HUES48 (cell line): ENCODE measurements around the gene PNMA3.
A peak's percentile ranks its signal among the peaks of the same experiment; 100 is the strongest.
"Not testable (repeated sequence)": the region's sequence is repeated elsewhere in the genome, so short reads cannot be mapped to it uniquely, and the experiment has no call there.

Experiments
- H3K27ac ChIP-seq: one replicate; pipeline ENCODE4 v1.7.0; 2013; ENCODE audit warnings: low read depth, low read length, inconsistent platforms
- H3K27me3 ChIP-seq: 2 replicates; pipeline ENCODE4 v1.6.1; 2013; ENCODE audit warnings: mild to moderate bottlenecking, low read length; ENCODE audit not compliant: control insufficient read depth, insufficient read depth
- H3K36me3 ChIP-seq: 2 replicates; pipeline ENCODE4 v1.6.1; 2013; ENCODE audit warnings: low read length; ENCODE audit not compliant: control insufficient read depth, insufficient read depth
- H3K4me1 ChIP-seq: 2 replicates; pipeline ENCODE4 v1.6.1; 2013; ENCODE audit warnings: mild to moderate bottlenecking, low read length; ENCODE audit not compliant: control insufficient read depth, insufficient read depth
- H3K4me3 ChIP-seq: 2 replicates; pipeline ENCODE4 v1.5.1; 2013; ENCODE audit warnings: mild to moderate bottlenecking, low read depth, low read length
- H3K9ac ChIP-seq: 2 replicates; pipeline ENCODE4 v1.6.1; 2013; ENCODE audit warnings: mild to moderate bottlenecking, low read depth, low read length, moderate library complexity
- H3K9me3 ChIP-seq: 2 replicates; pipeline ENCODE4 v1.6.1; 2013; ENCODE audit warnings: low read length; ENCODE audit not compliant: control insufficient read depth, insufficient read depth

Gene PNMA3, protein sequence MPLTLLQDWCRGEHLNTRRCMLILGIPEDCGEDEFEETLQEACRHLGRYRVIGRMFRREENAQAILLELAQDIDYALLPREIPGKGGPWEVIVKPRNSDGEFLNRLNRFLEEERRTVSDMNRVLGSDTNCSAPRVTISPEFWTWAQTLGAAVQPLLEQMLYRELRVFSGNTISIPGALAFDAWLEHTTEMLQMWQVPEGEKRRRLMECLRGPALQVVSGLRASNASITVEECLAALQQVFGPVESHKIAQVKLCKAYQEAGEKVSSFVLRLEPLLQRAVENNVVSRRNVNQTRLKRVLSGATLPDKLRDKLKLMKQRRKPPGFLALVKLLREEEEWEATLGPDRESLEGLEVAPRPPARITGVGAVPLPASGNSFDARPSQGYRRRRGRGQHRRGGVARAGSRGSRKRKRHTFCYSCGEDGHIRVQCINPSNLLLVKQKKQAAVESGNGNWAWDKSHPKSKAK

GRCh38 chrX:153055871-153056749 lies at the start of gene PNMA3:
PNMA3 (plus strand) TSS chrX:153056470; CDS start chrX:153057056, 586 bp downstream.
- no peak within 1 kb of the TSS for H3K27ac ChIP-seq
- no peak within 1 kb of the TSS for H3K9ac ChIP-seq
- peaks cover 44% of the 10 kb centered on the region for H3K9me3 ChIP-seq
- H3K27me3 ChIP-seq: peaks cover 16% of the 10 kb centered on the region; the same call in 1 of the 2 replicates
- H3K36me3 ChIP-seq: no peaks in the 10 kb centered on the region
- no peaks in the 10 kb centered on the region for H3K4me1 ChIP-seq
- peak within 1 kb of the TSS; percentile 37 for H3K4me3 ChIP-seq

DNA sequence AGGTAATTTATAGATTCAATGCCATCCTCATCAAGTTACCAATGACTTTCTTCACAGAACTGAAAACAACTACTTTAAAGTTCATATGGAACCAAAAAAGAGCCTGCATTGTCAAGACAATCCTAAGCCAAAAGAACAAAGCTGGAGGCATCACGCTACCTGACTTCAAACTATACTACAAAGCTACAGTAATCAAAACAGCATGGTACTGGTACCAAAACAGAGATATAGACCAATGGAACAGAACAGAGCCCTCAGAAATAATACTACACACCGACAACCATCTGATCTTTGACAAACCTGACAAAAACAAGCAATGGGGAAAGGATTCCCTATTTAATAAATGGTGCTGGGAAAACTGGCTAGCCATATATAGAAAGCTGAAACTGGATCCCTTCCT lies 39.1 kb upstream of the PNMA3 start:
- H3K9ac ChIP-seq, H3K4me1 ChIP-seq, H3K4me3 ChIP-seq, H3K27ac ChIP-seq, H3K36me3 ChIP-seq, H3K27me3 ChIP-seq: not testable (repeated sequence)
- H3K9me3 ChIP-seq: peaks cover 44% of the 10 kb centered on the region

GRCh38 chrX:153019166-153019565 lies 37.1 kb upstream of the PNMA3 start:
- H3K9me3 ChIP-seq: peaks cover 40% of the 10 kb centered on the region
- no peaks in the 10 kb centered on the region for H3K4me1 ChIP-seq
- no peaks in the 10 kb centered on the region for H3K36me3 ChIP-seq
- H3K9ac ChIP-seq: no peak overlapping the region
- no peak overlapping the region for H3K27ac ChIP-seq
- H3K27me3 ChIP-seq: no peaks in the 10 kb centered on the region; the same call in 1 of the 2 replicates
- H3K4me3 ChIP-seq: no peak overlapping the region

DNA sequence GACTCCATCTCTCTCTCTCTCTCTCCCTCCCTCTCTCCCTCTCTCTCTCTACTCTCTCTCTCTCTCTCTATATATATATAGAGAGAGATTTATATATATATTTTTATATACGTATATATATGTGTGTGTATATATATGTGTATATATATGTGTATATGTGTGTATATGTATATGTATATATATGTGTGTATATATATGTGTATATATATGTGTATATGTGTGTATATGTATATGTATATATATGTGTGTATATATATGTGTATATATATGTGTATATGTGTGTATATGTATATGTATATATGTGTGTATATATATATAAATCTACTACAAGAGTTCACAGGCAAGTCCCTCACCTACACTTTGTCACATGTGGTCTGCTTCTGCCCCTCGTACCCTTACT lies 29.8 kb upstream of the PNMA3 start:
- H3K27me3 ChIP-seq, H3K27ac ChIP-seq, H3K36me3 ChIP-seq, H3K4me3 ChIP-seq, H3K4me1 ChIP-seq, H3K9ac ChIP-seq: not testable (repeated sequence)
- H3K9me3 ChIP-seq: peaks cover 40% of the 10 kb centered on the region

- H3K9me3 ChIP-seq: peaks cover 39% of the 10 kb centered on the region
- not testable (repeated sequence) for H3K4me1 ChIP-seq, H3K27me3 ChIP-seq, H3K9ac ChIP-seq, H3K36me3 ChIP-seq, H3K27ac ChIP-seq, H3K4me3 ChIP-seq
Observed at GRCh38 chrX:153028487-153028886, 27.8 kb upstream of the PNMA3 start.

DNA sequence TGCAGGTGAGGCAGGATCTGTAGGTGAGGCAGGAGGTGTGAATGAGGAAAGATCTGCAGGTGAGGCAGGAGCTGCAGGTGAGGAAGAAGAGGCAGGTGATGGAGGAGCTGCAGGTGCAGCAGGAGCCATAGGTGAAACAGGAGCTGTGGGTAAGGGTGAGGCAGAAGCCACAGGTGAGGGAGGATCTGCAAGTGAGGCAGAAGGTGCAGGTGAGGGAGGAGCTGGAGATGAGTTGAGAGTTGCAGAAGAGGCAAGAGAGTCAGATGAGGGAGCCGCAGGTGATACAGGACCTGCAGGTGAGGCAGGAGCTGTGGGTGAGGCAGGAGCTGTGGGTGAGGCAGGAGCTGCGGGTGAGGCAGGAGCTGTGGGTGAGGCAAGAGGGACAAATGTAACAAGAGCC lies 27.1 kb upstream of the PNMA3 start:
- H3K36me3 ChIP-seq: no peaks in the 10 kb centered on the region
- no peak overlapping the region for H3K9ac ChIP-seq
- no peak overlapping the region for H3K27ac ChIP-seq
- H3K4me1 ChIP-seq: no peaks in the 10 kb centered on the region
- H3K4me3 ChIP-seq: no peak overlapping the region
- peaks cover 38% of the 10 kb centered on the region for H3K9me3 ChIP-seq
- no peaks in the 10 kb centered on the region for H3K27me3 ChIP-seq

DNA sequence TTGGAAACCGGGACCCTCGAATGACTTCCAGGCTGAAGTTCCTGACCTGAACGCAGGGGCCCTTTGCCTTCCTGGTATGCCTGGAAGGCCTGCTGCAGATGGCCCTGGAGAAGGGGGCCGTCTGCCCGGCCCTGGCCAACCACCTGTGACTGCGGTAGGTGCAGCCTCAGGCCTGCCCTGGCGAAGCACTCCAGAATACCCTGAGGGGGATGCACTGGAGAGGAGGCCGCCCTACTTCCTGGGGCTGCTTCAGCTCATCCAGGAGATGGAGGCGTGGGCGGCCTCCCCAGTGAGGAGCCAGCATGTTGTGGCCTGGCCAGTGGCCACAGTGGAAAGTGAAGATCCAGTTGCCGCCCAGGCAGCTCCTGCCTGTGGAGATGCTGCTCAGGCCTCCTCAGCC lies 26.4 kb upstream of the PNMA3 start:
- Histone ChIP-seq H3K9me3 (peaks cover 38% of the 10 kb centered on the region), H3K4me1 (no peaks in the 10 kb centered on the region), H3K27ac (no peak overlapping the region), H3K36me3 (no peaks in the 10 kb centered on the region), H3K27me3 (no peaks in the 10 kb centered on the region), H3K4me3 (no peak overlapping the region), H3K9ac (no peak overlapping the region)

- Histone ChIP-seq H3K9ac (no peak overlapping the region), H3K27ac (no peak overlapping the region), H3K27me3 (no peaks in the 10 kb centered on the region), H3K36me3 (no peaks in the 10 kb centered on the region), H3K9me3 (peaks cover 39% of the 10 kb centered on the region), H3K4me3 (no peak overlapping the region), H3K4me1 (no peaks in the 10 kb centered on the region)
Observed at GRCh38 chrX:153030801-153031200, 25.5 kb upstream of the PNMA3 start.

DNA sequence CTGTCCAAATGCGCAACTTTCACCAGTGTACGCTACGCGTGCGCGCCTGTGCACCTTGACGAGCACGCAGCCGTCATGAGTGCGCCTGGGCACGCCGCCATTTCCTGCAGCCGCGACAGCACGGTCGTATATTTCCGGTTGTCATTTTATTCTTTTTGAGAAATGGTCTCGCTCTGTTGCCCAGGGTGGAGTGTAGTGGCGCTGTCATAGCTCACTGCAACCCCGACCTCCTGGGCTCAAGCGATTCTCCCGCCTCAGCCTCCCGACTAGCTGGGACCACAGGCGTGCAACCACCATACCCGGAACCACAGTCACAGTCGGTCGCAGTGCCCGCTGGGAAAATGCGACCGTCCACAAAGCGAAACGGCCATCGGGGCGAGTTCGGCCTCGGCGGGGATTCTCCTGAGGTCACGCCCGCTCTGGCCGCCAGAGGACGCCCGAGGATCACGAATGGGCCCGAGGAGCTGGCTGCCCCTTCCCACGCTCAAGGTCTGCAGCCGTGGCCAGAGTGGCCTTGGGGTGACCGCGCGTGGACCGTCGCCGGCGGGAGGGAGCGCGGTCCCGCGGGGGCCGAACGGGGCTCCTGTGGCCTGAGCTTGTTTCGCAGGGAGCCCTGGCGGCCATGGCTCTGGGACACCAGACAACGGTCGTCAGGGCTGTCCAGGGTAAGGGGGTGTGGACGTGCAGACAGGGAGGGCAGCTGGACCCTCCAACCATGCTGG lies 23.7 kb upstream of the PNMA3 start:
- Histone ChIP-seq H3K9ac (no peak overlapping the region), H3K36me3 (no peaks in the 10 kb centered on the region), H3K27me3 (no peaks in the 10 kb centered on the region), H3K9me3 (peaks cover 47% of the 10 kb centered on the region), H3K4me1 (no peaks in the 10 kb centered on the region), H3K27ac (no peak overlapping the region), H3K4me3 (peak overlapping the region; percentile 38; the same call in 1 of the 2 replicates)

- H3K9me3 ChIP-seq: peaks cover 61% of the 10 kb centered on the region
- H3K9ac ChIP-seq: no peak overlapping the region
- no peaks in the 10 kb centered on the region for H3K36me3 ChIP-seq
- H3K27ac ChIP-seq: no peak overlapping the region
- H3K4me3 ChIP-seq: no peak overlapping the region
- no peaks in the 10 kb centered on the region for H3K27me3 ChIP-seq
- no peaks in the 10 kb centered on the region for H3K4me1 ChIP-seq
Observed at GRCh38 chrX:153049093-153049492, 7.2 kb upstream of the PNMA3 start.
